Omental fat pad (tissue), 4 donors: Measurements from ENCODE around the gene NOLC1. TPM values are rescaled to one million over a fixed set of nuclear protein-coding genes. Genes with fewer than 3 reads are reported as not detected.

Experiments used
- ATAC-seq: fragments of 150-250 bp; one replicate; pipeline ENCODE4 v1.9.1; 2016; ENCODE audit warnings: mild to moderate bottlenecking, moderate library complexity; ENCODE audit not compliant: low FRiP score
- DNase-seq: peaks from one replicate; pipeline ENCODE4 v3.0.0-alpha.2; 2019; ENCODE audit warnings: low spot score
- total RNA-seq, 4 donors: library from RNA; depleted of rRNA; stranded (reverse); fragments of >200 nt; gene quantifications; one replicate each; pipeline ENCODE4 v1.1.0, GENCODE V29; 2016
- TF ChIP-seq, protein P1 (sequence below), 3 donors: fragments of 450-650 bp; IDR thresholded peaks; one replicate each; pipeline ENCODE4 v1.5.1; 2016 to 2017; ENCODE audit warnings: antibody characterized with exemption in 3 of 3, mild to moderate bottlenecking in 3 of 3, moderate library complexity in 2 of 3

Gene NOLC1
- total RNA-seq, 4 donors from 2014 or later: 35.3 to 229 (median 81.7) TPM

DNA sequence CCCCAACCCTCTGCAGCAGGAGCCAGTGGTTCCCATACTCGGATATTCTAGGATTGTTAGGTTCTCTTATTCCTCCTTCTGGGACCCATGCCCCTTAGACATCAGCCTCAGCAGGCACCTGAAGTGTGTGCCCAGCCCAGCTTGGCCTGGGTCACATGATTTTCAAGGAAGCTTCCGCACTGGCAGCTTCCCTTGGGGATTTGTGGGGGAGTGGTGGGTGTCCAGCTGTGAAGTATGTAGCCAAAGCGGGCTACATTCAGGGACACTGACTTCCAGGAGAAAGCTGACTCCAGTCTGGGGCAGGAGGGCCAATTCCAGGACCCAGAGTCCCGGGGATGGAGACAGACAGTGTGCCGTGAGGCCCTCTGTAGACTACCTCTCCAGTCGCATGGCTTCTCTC, 33.3 kb upstream of the NOLC1 start:
- DNase-seq: no peak
- ATAC-seq: no peak
- TF ChIP-seq, protein P1, sequence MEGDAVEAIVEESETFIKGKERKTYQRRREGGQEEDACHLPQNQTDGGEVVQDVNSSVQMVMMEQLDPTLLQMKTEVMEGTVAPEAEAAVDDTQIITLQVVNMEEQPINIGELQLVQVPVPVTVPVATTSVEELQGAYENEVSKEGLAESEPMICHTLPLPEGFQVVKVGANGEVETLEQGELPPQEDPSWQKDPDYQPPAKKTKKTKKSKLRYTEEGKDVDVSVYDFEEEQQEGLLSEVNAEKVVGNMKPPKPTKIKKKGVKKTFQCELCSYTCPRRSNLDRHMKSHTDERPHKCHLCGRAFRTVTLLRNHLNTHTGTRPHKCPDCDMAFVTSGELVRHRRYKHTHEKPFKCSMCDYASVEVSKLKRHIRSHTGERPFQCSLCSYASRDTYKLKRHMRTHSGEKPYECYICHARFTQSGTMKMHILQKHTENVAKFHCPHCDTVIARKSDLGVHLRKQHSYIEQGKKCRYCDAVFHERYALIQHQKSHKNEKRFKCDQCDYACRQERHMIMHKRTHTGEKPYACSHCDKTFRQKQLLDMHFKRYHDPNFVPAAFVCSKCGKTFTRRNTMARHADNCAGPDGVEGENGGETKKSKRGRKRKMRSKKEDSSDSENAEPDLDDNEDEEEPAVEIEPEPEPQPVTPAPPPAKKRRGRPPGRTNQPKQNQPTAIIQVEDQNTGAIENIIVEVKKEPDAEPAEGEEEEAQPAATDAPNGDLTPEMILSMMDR (IDR thresholded peaks at IDR 0.05): no peak

DNA sequence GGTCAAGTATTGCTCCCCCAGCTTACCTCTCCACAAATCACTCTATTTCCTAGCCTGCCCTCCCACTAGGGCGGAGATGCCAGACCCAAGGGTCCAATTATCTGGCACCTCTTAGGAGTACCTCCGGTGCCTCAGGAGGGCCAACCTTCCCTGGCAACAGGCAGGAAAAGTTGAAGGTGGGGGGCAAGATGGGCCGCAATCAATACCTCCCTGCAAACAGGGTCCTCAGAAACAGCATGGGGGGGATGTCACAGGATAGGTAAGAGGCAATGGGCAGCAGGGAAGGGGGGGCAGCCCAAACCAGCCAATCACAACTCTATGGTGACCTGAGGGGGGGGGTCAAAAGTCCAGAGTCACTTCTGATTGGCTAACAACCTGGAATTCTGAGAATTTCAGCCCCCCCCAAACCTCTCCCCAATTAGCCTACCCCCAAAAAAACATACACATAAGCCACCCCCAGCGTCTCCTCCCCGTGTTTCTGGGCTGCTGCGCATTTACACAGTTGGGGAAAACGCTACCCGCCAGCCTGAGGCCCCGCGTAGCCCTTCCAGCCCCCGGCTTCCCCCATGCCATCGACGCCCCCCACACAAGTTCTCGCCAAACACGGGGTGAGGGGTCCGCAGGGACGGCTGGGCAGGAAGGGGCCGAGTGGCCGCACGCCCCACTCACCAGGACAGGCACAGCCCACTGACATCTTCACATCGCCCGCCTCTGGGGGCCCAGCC, 32.6 kb upstream of the NOLC1 start:
- ATAC-seq: peak; percentile 48
- peak; percentile 34 for DNase-seq
- TF ChIP-seq, protein P1 (IDR thresholded peaks at IDR 0.05): no peak

DNA sequence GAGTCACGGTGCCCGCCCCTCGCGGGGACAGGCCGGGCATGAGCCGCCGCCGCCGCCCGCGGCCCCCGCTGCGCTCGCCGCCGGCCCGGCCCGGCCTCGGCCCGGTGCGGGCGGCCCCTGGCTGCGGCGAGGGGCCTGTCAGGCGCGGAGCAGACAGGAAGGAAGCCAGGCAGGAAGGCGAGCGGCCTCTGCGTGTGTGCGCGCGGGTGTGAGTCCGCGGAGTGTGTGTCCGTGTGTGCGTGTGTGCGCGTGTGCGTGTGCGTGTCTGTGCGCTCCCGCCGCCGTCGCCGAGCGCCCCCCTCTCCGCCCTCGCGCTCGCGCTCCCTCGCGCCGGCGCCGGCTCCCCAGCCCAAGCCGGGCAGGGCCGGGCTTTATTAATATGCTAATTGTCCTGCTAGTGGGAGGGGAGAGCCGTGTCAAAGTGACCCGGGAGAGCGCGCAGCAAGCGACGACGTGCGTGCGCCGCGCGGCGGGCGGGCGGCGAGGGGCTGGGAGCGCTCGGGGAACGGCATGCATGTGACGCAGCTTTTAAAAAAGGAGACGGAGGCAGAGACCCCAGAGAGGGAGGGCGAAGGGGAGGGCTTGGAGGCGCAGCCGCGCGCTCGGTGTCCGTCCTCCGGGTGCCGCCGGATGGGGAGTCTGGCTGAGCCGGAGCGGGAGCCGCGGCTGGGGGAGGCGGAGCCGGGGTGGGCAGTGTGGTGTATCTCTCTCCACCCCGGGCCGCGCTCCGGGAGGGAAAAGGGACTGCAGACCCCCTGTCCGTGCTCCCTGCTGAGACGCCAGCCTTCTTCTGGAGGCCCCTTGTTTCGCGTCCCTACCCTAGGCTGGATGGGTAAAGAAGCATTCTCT, 31.8 kb upstream of the NOLC1 start, which contains the start of gene LDB1:
Gene LDB1, minus strand, starts transcription at position 227 of the 849 bp plus-strand sequence. CDS start 258 bp downstream, outside the sequence.
- peak; percentile 34 for ATAC-seq
- DNase-seq: no peak
- TF ChIP-seq, protein P1 (IDR thresholded peaks at IDR 0.05): no peak

DNA sequence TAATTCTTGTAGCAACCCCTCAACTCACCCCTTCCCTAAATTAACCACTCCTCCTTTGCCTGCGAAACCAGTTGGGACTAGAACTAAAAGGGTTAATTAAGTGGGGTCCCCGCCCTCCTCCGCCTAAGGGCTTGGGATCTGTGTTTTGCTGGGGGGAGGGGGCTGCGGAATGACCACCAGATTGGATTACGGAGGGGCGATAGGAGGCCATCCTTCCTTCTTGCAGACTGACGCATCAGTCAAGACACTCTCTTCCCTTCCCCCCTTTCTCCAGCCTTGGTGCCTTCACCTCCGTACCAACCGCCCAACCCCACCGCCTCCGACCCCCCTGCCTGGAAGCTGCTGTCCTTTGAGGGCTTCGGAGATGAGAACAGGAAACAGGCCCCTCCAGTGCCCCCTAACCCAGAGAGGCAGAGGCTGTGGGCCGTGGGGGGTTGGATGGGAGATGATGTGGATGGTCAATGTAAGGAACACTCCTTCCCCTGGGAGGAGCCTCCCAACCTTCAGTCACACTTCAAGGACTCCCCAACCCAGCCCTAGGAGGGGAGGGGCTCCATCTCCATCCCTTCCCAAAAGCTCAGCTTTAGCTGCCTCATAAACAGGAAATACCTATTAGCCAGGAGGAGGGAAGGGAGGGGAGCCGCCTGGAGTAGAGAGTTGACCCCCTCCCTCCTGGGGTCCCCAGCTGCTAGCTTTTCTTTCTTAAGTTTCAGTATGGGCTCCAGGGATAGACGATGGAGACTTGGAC, 31.0 kb upstream of the NOLC1 start:
- DNase-seq: no peak
- TF ChIP-seq, protein P1 (IDR thresholded peaks at IDR 0.05): no peak
- no peak for ATAC-seq

DNA sequence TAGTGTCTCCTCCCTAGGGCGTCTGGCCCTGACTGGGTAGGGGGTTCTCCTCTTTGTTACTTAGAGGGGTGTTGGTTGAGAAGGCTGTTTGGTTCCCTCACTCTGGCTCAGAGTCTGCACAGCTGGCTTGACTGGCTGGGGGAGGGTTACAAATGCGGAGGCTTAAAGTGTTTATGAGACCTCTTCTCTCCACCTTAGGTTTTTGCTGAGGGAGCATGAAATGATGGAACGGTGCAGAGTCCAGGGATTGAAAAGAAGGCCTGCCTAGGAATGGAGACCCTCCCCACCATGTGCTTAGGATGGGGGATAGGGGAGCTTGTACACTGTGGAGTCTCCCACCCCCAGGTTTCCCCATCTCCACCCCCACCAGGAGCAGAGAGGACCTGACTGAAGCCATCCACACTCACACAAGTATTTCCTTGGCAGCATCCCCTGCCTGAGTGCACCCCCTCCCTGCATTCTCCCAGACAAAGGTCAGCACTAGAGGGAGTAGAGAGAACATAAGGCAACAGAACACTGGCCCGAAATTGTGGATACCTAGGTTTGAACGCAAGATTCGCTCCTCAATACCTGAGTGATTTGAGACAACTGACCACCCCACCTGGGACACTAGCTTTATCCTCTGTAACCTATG, 30.3 kb upstream of the NOLC1 start:
- TF ChIP-seq, protein P1 (IDR thresholded peaks at IDR 0.05): no peak
- ATAC-seq (peak; percentile 42), DNase-seq (no peak)

DNA sequence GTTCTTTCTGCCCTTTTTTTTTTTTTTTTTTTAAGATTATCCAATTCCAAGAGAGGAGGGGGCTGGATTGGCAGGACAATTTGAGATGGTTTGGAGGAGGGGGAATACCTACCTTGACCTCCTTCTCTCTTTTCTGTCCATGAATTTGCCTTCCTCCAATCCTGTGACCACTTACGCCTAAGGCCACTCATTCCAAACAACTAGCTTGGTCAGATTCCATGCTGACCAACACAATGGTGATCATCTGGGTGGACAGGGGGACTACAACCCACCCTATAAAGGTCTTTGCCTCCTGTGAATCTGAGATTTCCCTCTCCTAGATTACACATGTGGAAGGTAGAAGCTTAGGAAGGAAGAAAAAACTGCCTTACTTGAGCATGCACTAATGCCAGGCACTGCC, 29.7 kb upstream of the NOLC1 start:
- no peak for DNase-seq
- TF ChIP-seq, protein P1 (IDR thresholded peaks at IDR 0.05): no peak
- no peak for ATAC-seq
